H1 (cell line): ENCODE results near the gene IZUMO4. TPM values are rescaled to one million over a fixed set of nuclear protein-coding genes. Genes with fewer than 3 reads are reported as not detected.

ENCODE experiments used
- CTCF ChIA-PET: fragments of 300-600 bp; sonication (Branson Sonifier 250); formaldehyde crosslinking; loops from one replicate; lab custom pipeline; 2021; ENCODE audit not compliant: partially characterized antibody; lab: Charles Lee
- POLR2A ChIA-PET: fragments of 300-600 bp; sonication (Branson Sonifier 250); formaldehyde crosslinking; loops from one replicate; lab custom pipeline; 2021; ENCODE audit warnings: inconsistent platforms; ENCODE audit not compliant: partially characterized antibody; lab: Charles Lee
- DNase-seq, 2 experiments: peaks; one replicate each; pipeline versions ENCODE4 v3.0.0 to v3.0.0-alpha.2; 2010 to 2022; ENCODE audit warnings: low spot score in 2 of 2, low read depth in 1 of 2, mixed read lengths in 1 of 2
- FAIRE-seq: peaks from 2 replicates; lab custom pipeline; 2011; peaks lifted over from hg19 to GRCh38; lab: Jason Lieb, UNC
- H2AFZ ChIP-seq: 2 replicates; pipeline ENCODE4 v1.8.1; 2012; ENCODE audit warnings: low read length, inconsistent platforms
- H2AK5ac ChIP-seq: 2 replicates; pipeline ENCODE4 v1.6.1; 2013; ENCODE audit warnings: low read depth, low read length
- H2BK120ac ChIP-seq: replicated peaks from 2 replicates; pipeline ENCODE3; 2013; ENCODE audit warnings: low read depth, low read length, inconsistent platforms
- H2BK12ac ChIP-seq: 2 replicates; pipeline ENCODE4 v1.6.1; 2013; ENCODE audit warnings: low read depth, low read length
- H2BK15ac ChIP-seq: 2 replicates; pipeline ENCODE4 v1.6.1; 2013; ENCODE audit warnings: low read length
- H2BK20ac ChIP-seq: 2 replicates; pipeline ENCODE4 v1.6.1; 2013; ENCODE audit warnings: low read length
- H2BK5ac ChIP-seq: 2 replicates; pipeline ENCODE4 v1.6.1; 2013; ENCODE audit warnings: low read depth, low read length
- H3K14ac ChIP-seq: 2 replicates; pipeline ENCODE4 v1.6.1; 2013; ENCODE audit warnings: inconsistent platforms; ENCODE audit not compliant: insufficient read length
- H3K18ac ChIP-seq: 2 replicates; pipeline ENCODE4 v1.6.1; 2013; ENCODE audit warnings: low read length; ENCODE audit errors: extremely low read depth
- H3K23ac ChIP-seq: 2 replicates; pipeline ENCODE4 v1.6.1; 2013; ENCODE audit warnings: inconsistent platforms; ENCODE audit not compliant: insufficient read length
- H3K23me2 ChIP-seq: 2 replicates; pipeline ENCODE4 v1.6.1; 2013; ENCODE audit warnings: low read depth, low read length
- H3K27ac ChIP-seq: 2 replicates; pipeline ENCODE4 v1.6.1; 2011; ENCODE audit warnings: low read depth, low read length, inconsistent platforms
- H3K27me3 ChIP-seq, 4 experiments: replicated peaks in 1 of 4; 1 replicate in 1 of 4; 2 replicates in 3 of 4; pipeline versions ENCODE4 v1.6.1 to v1.8.1; 2011 to 2013; ENCODE audit warnings: low read length in 3 of 4, mild to moderate bottlenecking in 3 of 4, inconsistent platforms in 2 of 4, mixed read lengths in 2 of 4, moderate library complexity in 1 of 4; ENCODE audit not compliant: control insufficient read depth in 3 of 4, insufficient read depth in 3 of 4; ENCODE audit errors: extremely low read depth in 1 of 4
- H3K36me3 ChIP-seq, 4 experiments: 2 replicates each; pipeline versions ENCODE4 v1.6.1 to v1.8.1; 2011 to 2013; ENCODE audit warnings: mild to moderate bottlenecking in 4 of 4, low read length in 3 of 4, moderate library complexity in 2 of 4, control low read depth in 1 of 4, inconsistent platforms in 1 of 4; ENCODE audit not compliant: insufficient read depth in 4 of 4, control insufficient read depth in 2 of 4
- H3K4ac ChIP-seq: replicated peaks from 2 replicates; pipeline ENCODE3; 2013; ENCODE audit warnings: low read length, low read depth, mixed read lengths, inconsistent platforms; ENCODE audit not compliant: insufficient read length
- H3K4me1 ChIP-seq, 4 experiments: replicated peaks in 1 of 4; 1 replicate in 1 of 4; 2 replicates in 3 of 4; pipeline versions ENCODE4 v1.6.1 to v1.8.1; 2011 to 2013; ENCODE audit warnings: low read length in 3 of 4, inconsistent platforms in 2 of 4, mixed read lengths in 1 of 4; ENCODE audit not compliant: insufficient read depth in 4 of 4, control insufficient read depth in 3 of 4
- H3K4me2 ChIP-seq, 2 experiments: 2 replicates each; pipeline versions ENCODE4 v1.6.1 to v1.8.1; 2011 to 2013; ENCODE audit warnings: low read depth in 2 of 2, low read length in 2 of 2, control low read depth in 1 of 2, inconsistent platforms in 1 of 2, mild to moderate bottlenecking in 1 of 2; ENCODE audit not compliant: insufficient read depth in 1 of 2
- H3K4me3 ChIP-seq, 4 experiments: fragments of 200-600, 300-600 bp in 1 of 4; sonication (generic), shearing (Covaris generic), sonication (Bioruptor Twin) in 1 of 4; 2 replicates each; pipeline versions ENCODE4 v1.5.1 to v1.8.1; 2011 to 2016; ENCODE audit warnings: low read length in 4 of 4, low read depth in 3 of 4, control low read depth in 2 of 4, inconsistent platforms in 2 of 4, mild to moderate bottlenecking in 2 of 4, mixed read lengths in 1 of 4, moderate library complexity in 1 of 4; ENCODE audit not compliant: insufficient read depth in 2 of 4; ENCODE audit errors: extremely low read depth in 1 of 4
- H3K56ac ChIP-seq: replicated peaks from 2 replicates; pipeline ENCODE3; 2013; ENCODE audit warnings: low read depth, mild to moderate bottlenecking, mixed read lengths, low read length, inconsistent platforms; ENCODE audit not compliant: insufficient read length
- H3K79me1 ChIP-seq: 2 replicates; pipeline ENCODE4 v1.6.1; 2013; ENCODE audit warnings: low read depth, low read length, control low read depth
- H3K79me2 ChIP-seq, 2 experiments: 2 replicates each; pipeline versions ENCODE4 v1.6.1 to v1.8.1; 2012 to 2013; ENCODE audit warnings: low read length in 2 of 2, mild to moderate bottlenecking in 2 of 2, inconsistent platforms in 1 of 2; ENCODE audit not compliant: insufficient read depth in 2 of 2, control insufficient read depth in 1 of 2
- H3K9ac ChIP-seq, 4 experiments: replicated peaks in 1 of 4; 1 replicate in 1 of 4; 2 replicates in 3 of 4; pipeline versions ENCODE4 v1.6.1 to v1.8.1; 2011 to 2013; ENCODE audit warnings: low read depth in 3 of 4, low read length in 3 of 4, control low read depth in 2 of 4, mild to moderate bottlenecking in 2 of 4, moderate library complexity in 2 of 4, inconsistent platforms in 1 of 4; ENCODE audit errors: extremely low read depth in 1 of 4
- H3K9me3 ChIP-seq, 2 experiments: 2 replicates each; pipeline versions ENCODE4 v1.6.1 to v1.8.1; 2012 to 2013; ENCODE audit warnings: mild to moderate bottlenecking in 2 of 2, moderate library complexity in 2 of 2, control low read depth in 1 of 2, inconsistent platforms in 1 of 2, low read depth in 1 of 2, low read length in 1 of 2, mixed read lengths in 1 of 2; ENCODE audit not compliant: insufficient read depth in 2 of 2
- H4K20me1 ChIP-seq, 2 experiments: replicated peaks in 1 of 2; 2 replicates each; pipeline versions ENCODE3 to v1.8.1; 2011 to 2013; ENCODE audit warnings: inconsistent platforms in 2 of 2, low read length in 2 of 2, mild to moderate bottlenecking in 1 of 2; ENCODE audit not compliant: insufficient read depth in 2 of 2, control insufficient read depth in 1 of 2
- H4K5ac ChIP-seq: 2 replicates; pipeline ENCODE4 v1.6.1; 2013; ENCODE audit warnings: low read length, low read depth, mixed read lengths, inconsistent platforms; ENCODE audit not compliant: insufficient read length
- H4K8ac ChIP-seq: 2 replicates; pipeline ENCODE4 v1.8.0; 2013; ENCODE audit warnings: mild to moderate bottlenecking, moderate library complexity, low read length, inconsistent platforms; ENCODE audit not compliant: insufficient read depth; ENCODE audit errors: extremely low read depth
- H4K91ac ChIP-seq: replicated peaks from 2 replicates; pipeline ENCODE3; 2013; ENCODE audit warnings: low read length, mixed read lengths, inconsistent platforms; ENCODE audit not compliant: insufficient read length
- CHD1 ChIP-seq: IDR thresholded peaks from 2 replicates; pipeline ENCODE4 v1.6.1; 2012; ENCODE audit warnings: low read depth, low read length, improper control_type of control experiment
- CHD2 ChIP-seq: IDR thresholded peaks from 2 replicates; pipeline ENCODE4 v1.6.1; 2012; ENCODE audit warnings: low read length, improper control_type of control experiment
- EGR1 ChIP-seq: IDR thresholded peaks from 2 replicates; pipeline ENCODE4 v1.6.1; 2011; ENCODE audit warnings: low read depth, low read length, borderline replicate concordance
- EP300 ChIP-seq, 2 experiments: IDR thresholded peaks; 1 replicate in 1 of 2; 2 replicates in 1 of 2; pipeline ENCODE4 v1.6.1; 2011 to 2012; ENCODE audit warnings: low read depth in 2 of 2, low read length in 2 of 2, mild to moderate bottlenecking in 2 of 2, borderline replicate concordance in 1 of 2, inconsistent platforms in 1 of 2, moderate library complexity in 1 of 2
- EZH2 ChIP-seq: fragments of 200-600 bp; sonication (generic); IDR thresholded peaks from 2 replicates; pipeline ENCODE4 v1.7.1; 2012; ENCODE audit warnings: low read depth, mild to moderate bottlenecking, moderate library complexity, low read length, inconsistent platforms; ENCODE audit not compliant: severe bottlenecking
- HDAC2 ChIP-seq, 2 experiments: fragments of 300-600 bp in 1 of 2; sonication (generic) in 1 of 2; IDR thresholded peaks; 2 replicates each; pipeline ENCODE4 v1.6.1; 2011 to 2012; ENCODE audit warnings: low read depth in 2 of 2, low read length in 2 of 2, mild to moderate bottlenecking in 2 of 2, moderate library complexity in 2 of 2, borderline replicate concordance in 1 of 2, inconsistent platforms in 1 of 2
- RFX5 ChIP-seq: IDR thresholded peaks from 2 replicates; pipeline ENCODE4 v1.6.1; 2011; ENCODE audit warnings: low read depth, low read length, improper control_type of control experiment, borderline replicate concordance
- SP2 ChIP-seq: IDR thresholded peaks from 2 replicates; pipeline ENCODE4 v1.6.1; 2012; ENCODE audit warnings: mild to moderate bottlenecking, low read length, inconsistent platforms
- USF2 ChIP-seq: IDR thresholded peaks from 2 replicates; pipeline ENCODE4 v1.6.1; 2011; ENCODE audit warnings: low read length, improper control_type of control experiment
- WGBS, 2 experiments: shearing (Covaris generic) in 1 of 2; methylation state at CpG; one replicate each; pipeline versions ENCODE4 v1.1.6 to v1.1.7; 2013 to 2015; ENCODE audit warnings: low lambda C conversion rate in 2 of 2, mixed read lengths in 2 of 2, inconsistent platforms in 1 of 2, low coverage in 1 of 2, missing lambda C conversion rate in 1 of 2; ENCODE audit not compliant: insufficient replicate concordance in 2 of 2, insufficient coverage in 1 of 2, insufficient read length in 1 of 2; ENCODE audit errors: extremely low coverage in 1 of 2, missing lambda C conversion rate in 1 of 2; 5-methylcytosine and 5-hydroxymethylcytosine counted together
- polyA plus RNA-seq, 7 experiments: library from polyadenylated mRNA; depleted of rRNA in 3 of 7; stranded (reverse) in 5 of 7; unstranded in 2 of 7; fragments of >200 nt in 5 of 7; fragments of 200-250 nt in 2 of 7; gene quantifications; 1 replicate in 5 of 7; 2 replicates in 1 of 7; 4 replicates in 1 of 7; pipeline versions ENCODE4 v1.2.1 to v1.2.3, GENCODE V29; 2011 to 2013; ENCODE audit warnings: missing spikeins in 2 of 7, mixed read lengths in 2 of 7
- total RNA-seq: library from RNA; stranded (reverse); fragmentation: NEBNext Ultra II Directional; extraction: Animal tissue kit (Norgen Biotek cat#: 25700); gene quantifications from 2 replicates; pipeline ENCODE4 v1.2.1, GENCODE V29; 2021

IZUMO4 gene
- total and polyA plus RNA-seq, 2 of the 8 experiments (the other 6 are each of a cell fraction or from before 2014, with no cell fraction given) = 1.8 to 1.9 TPM

DNA sequence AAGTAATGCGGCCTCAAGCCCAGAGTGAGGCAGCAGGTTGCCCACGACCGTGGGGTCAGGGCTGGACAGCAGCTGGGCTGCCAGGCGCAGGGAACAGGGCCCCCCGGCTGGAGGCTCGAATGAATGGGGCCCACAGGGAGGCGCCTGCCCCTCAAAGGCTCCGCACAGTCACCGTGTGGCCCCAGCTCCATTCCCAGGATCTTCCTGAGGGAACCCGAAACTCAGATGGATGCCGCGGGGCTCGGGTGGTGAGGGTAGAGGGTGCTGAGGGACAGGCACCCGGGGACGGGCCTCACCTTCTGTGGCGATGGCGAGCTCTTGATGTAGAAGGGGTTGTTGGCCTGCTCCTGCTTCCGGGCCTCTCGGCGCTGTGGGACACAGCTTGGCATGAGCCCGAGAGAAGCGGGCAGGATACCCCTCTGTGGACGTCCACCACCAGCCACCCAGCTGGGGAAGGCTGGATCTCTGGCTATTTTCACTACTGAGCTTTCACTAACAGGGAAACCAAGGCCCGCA lies 19.3 kb downstream of the IZUMO4 start:
- ChIA-PET CTCF (interaction anchor here (0.8 to 0.9 kb wide), 3 partner anchors 19 to 254 kb away, joined by 3 read pairs; no protein-coding TSS in a partner anchor), POLR2A (interaction anchor here (0.8 to 1.1 kb wide), 2 partner anchors 10 to 13 kb away, joined by 3 read pairs; no protein-coding TSS in a partner anchor)
- no peaks in the 10 kb centered on the region for H3K27me3 ChIP-seq
- H2BK15ac ChIP-seq = no peak overlapping the region
- peaks cover 60 to 93% (median 85%) of the 10 kb centered on the region in 4 experiments for H3K36me3 ChIP-seq
- no peak overlapping the region for H3K9ac ChIP-seq
- no peaks in the 10 kb centered on the region for H3K79me2 ChIP-seq
- H3K9me3 ChIP-seq = no peaks in the 10 kb centered on the region
- DNase-seq (no peak), FAIRE-seq (no peak)
- TF ChIP-seq HDAC2 (IDR thresholded peaks at IDR 0.05; ENCODE audit: borderline replicate concordance in 1 of 2, low read depth in 2 of 2, low read length in 2 of 2) (no peak), CHD1 (no peak), USF2 (no peak), EP300 (IDR thresholded peaks at IDR 0.05; ENCODE audit: borderline replicate concordance in 1 of 2, low read depth in 2 of 2, low read length in 2 of 2) (no peak), SP2 (no peak), EGR1 (no peak), CHD2 (no peak), EZH2 (no peak), RFX5 (no peak)
- H2BK5ac ChIP-seq = no peak overlapping the region
- H2BK12ac ChIP-seq = no peak overlapping the region
- H3K79me1 ChIP-seq = peaks cover under 1% of the 10 kb centered on the region
- peaks cover 12 to 30% of the 10 kb centered on the region in 2 experiments for H4K20me1 ChIP-seq
- H2BK20ac ChIP-seq = no peak overlapping the region
- no peak overlapping the region for H3K14ac ChIP-seq
- H4K91ac ChIP-seq = no peak overlapping the region
- no peak overlapping the region for H2AK5ac ChIP-seq
- no peak overlapping the region for H3K4me3 ChIP-seq
- WGBS, 2 experiments = 95% methylated on average over 22 of the region's 24 CpGs; no CpG with 5 or more reads in 1 of the 2 experiments
- H3K27ac ChIP-seq = no peak overlapping the region
- H3K4me2 ChIP-seq = no peak overlapping the region
- no peak overlapping the region for H4K5ac ChIP-seq
- H3K18ac ChIP-seq = no peak overlapping the region
- no peak overlapping the region for H3K23ac ChIP-seq
- no peak overlapping the region for H3K4ac ChIP-seq
- H3K4me1 ChIP-seq = no peaks in the 10 kb centered on the region
- H3K56ac ChIP-seq = no peak overlapping the region
- H4K8ac ChIP-seq = no peak overlapping the region
- H2AFZ ChIP-seq = no peak overlapping the region
- H3K23me2 ChIP-seq = no peaks in the 10 kb centered on the region
- no peak overlapping the region for H2BK120ac ChIP-seq
